Hematopoietic multipotent progenitor cell (in vitro differentiated cells): Measurements from ENCODE around the gene METTL26. TPM values are rescaled to one million over a fixed set of nuclear protein-coding genes. Genes with fewer than 3 reads are reported as not detected.
A peak's percentile ranks its signal among the peaks of the same experiment; 100 is the strongest.

ENCODE experiments used
- DNase-seq, 3 donors: peaks; one replicate each; pipeline ENCODE4 v3.0.0-alpha.2; 2011 to 2015; ENCODE audit warnings: low read depth in 2 of 3, low spot score in 2 of 3
- total RNA-seq: library from RNA; depleted of rRNA; stranded (reverse); fragments of >200 nt; gene quantifications from one replicate; pipeline ENCODE4 v1.2.3, GENCODE V29; 2012

METTL26 gene
- total RNA-seq, 1 donor, result 101 TPM

GRCh38 chr16:660459-661183, 24.5 kb upstream of the METTL26 start:
- peak in 2 of 3 donors; percentile 88 to 91 for DNase-seq

DNA sequence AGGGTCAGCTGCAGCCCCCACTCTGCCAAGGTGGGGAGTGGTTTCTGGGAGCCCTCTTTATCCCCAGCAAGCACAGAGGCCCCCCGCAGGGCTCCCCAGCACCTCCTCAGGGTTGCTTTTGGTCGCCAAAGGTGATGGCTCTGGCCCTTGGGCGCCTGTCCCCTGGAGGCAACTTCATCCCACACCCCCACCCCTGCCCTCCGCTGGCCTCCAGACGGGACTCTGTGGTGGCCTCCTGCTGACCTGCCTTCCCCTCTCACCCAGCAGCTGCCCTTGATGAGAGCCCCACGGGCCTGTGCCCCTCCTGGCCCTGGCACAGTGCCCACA, 24.0 kb upstream of the METTL26 start:
- no peak for DNase-seq

DNA sequence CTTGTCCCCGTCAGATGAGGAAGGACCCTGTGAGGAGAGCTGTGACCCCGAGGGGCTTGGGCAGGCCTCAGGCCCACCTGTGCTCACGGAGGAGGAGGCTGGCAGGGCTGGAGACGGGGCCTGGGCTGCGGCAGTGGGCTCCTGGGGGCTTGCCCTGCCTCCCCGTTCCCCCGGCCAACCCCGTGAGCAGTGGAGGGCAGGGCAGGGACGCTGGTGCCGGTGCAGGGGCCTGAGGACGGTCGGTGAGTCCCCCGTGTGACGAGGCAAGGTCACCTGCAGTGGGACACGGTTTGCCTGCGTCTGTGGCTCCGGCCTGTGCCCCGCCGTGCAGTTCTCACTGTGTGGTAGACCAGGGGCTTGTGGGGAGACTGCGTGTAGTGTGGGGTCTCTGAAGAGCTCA, 23.5 kb upstream of the METTL26 start:
- DNase-seq, result no peak

GRCh38 chr16:658679-659571, 22.8 kb upstream of the METTL26 start:
- no peak for DNase-seq

DNA sequence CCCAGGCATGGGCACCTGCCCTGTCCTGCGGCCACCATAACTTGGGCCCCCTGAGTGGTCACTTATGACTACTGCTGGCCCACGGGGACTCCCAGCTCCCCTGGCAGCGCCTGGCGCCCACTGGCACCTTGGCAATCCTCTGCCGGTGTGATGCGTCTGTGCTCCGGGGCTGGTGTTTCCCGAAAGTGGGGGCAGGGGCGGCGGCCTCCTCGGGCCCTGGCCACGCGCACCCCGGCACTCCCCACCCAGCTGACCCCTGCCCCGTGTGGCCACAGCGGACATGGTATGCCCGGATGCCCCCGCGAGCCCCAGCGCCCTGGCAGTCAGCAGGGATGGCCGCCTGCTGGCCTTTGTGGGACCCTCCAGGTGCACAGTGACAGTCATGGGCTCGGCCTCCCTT, 21.4 kb upstream of the METTL26 start:
- DNase-seq, result no peak

DNA sequence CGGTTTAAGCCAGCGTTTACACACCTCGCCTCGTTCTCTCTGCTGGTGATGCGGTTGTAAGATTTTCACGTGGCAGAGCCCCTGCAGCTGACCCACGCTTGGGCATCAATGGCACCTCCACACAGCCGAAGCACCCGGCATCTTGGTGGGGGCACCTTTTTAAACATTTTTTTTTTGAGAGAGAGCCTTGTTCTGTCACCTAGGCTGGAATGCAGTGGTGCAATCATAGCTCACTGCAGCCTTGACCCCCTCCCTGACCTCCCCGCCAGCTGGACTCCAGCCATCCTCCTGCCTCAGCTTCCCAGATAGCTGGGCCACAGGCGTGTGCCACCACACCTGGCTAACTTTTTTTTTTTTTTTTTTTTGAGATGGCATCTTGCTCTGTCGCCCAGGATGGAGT, 17.9 kb upstream of the METTL26 start:
- no peak for DNase-seq

GRCh38 chr16:652454-653305, 16.6 kb upstream of the METTL26 start:
- no peak for DNase-seq

- no peak for DNase-seq
These were observed 15.7 kb upstream of the METTL26 start for GRCh38 chr16:651844-652243.

DNA sequence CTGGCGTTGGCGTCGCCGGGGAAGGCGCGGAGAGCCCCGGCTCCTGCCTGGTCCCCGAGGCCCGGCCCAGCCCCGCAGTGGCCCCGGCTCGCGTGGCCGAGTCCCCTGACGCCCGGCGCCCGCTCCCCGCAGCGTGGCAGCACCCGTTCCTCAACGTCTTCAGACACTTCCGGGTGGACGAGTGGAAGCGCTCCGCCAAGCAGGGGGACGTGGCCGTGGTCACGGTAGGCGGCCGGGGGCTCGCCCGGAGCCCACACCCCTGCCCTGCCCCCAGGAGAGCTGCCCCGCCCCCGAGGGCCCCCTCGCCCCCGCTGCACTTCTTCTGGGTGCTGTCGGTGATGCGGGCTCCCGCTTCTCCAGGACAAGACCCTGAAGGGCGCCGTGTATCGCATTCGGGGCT, 13.5 kb upstream of the METTL26 start:
- no peak for DNase-seq

DNA sequence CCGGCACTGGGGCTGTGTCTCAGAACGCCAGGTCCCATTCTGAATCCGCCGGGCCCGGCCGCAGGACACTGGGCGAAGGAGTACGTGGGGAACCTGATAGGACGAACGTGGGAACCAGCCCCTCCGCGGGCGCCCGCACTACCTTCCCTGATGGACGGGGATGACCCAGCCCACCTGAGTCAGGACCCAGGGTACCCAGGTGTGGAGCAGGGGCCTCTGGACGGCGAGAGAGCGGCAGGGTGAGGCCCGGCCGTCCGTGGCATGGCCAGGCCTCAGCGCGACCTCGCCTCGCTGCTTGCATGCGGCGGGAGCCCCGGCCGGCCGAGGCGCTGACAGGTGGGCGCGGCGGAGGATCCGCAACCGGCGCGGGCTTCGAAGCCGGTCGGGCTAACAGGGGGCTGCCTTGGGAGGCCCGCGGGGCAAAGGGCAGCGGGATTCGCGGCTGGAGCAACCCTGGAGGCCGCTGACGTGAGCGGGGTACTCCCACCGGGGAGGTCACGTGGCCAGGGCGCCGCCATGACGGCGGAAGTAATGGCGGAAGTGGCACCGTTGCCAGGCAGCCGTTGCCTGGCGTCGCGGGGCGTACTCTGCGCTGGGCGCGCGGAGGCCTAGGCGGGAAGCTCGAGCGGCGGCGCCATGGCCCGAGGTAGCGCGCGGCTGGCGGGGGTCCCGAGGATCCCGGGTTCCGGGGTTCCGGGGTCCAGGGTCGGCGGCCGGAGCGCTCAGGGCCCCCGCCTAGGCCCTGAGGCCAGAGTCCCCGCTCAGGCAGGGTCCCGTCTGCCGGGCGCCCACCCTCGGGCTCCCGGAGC, 12.9 kb upstream of the METTL26 start, which contains the start of gene WDR90:
TSS of gene WDR90 (plus strand) at position 585 of the 809 bp plus-strand sequence. CDS start at position 637, 52 bp downstream.
- DNase-seq, result peak; percentile 80 to 93 (median 89)

GRCh38 chr16:648071-648780, 12.1 kb upstream of the METTL26 start:
- peak in 1 of 3 donors; percentile 52 for DNase-seq

DNA sequence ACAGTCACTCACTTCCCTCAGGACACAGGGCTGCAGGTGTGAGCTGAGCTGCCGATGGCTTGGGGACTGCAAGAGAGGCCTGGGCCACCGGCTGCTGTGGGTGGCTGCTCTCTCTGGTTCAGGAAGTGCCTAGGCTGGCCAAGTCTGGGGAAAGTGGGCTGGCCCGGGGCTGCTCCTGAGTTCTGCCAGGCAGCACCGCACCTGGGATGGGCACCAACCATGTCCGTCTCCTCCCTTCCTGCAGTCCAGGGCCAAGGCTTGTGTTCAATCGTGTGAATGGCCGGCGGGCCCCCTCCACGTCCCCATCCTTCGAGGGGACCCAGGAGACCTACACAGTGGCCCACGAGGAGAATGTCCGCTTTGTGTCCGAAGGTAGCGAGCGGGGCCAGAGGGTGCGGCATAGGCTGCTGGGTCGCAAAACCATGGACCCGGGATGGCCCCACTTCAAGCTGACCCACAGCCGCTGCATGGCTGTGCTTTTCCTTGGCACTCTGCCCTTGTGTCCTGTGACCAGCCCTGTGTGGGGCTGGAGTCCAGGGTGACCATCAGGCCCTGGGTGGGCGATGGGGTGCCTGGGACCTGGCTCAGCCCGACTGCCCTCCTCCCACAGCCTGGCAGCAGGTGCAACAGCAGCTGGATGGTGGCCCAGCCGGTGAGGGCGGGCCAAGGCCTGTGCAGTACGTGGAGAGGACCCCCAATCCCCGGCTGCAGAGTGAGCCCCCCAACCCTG, 11.2 kb upstream of the METTL26 start:
- DNase-seq, result no peak

DNA sequence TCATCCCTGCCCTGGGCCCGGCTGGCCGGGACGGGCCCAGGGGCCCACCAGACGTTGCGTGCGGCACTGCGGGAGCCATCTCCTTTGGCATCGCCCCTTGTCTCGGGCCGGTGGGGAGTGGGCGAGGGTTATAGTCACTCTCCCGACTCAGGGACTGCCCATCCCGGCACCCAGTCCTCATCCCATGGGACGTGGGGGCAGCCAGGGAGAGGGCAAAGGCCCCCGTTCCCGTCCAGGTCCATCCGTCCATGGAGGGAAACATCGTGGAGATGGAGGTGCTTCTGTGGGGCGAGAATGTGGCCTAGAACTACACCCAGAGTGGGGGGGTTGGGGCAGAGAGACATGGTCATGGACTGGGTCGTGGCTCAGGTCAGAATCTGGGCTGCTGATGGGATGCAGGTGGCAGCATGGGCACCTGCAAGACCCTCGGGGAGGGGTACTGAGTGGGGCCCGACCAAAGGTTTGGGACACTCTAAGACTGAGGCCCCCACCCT, 10.6 kb upstream of the METTL26 start:
- DNase-seq, result no peak

DNA sequence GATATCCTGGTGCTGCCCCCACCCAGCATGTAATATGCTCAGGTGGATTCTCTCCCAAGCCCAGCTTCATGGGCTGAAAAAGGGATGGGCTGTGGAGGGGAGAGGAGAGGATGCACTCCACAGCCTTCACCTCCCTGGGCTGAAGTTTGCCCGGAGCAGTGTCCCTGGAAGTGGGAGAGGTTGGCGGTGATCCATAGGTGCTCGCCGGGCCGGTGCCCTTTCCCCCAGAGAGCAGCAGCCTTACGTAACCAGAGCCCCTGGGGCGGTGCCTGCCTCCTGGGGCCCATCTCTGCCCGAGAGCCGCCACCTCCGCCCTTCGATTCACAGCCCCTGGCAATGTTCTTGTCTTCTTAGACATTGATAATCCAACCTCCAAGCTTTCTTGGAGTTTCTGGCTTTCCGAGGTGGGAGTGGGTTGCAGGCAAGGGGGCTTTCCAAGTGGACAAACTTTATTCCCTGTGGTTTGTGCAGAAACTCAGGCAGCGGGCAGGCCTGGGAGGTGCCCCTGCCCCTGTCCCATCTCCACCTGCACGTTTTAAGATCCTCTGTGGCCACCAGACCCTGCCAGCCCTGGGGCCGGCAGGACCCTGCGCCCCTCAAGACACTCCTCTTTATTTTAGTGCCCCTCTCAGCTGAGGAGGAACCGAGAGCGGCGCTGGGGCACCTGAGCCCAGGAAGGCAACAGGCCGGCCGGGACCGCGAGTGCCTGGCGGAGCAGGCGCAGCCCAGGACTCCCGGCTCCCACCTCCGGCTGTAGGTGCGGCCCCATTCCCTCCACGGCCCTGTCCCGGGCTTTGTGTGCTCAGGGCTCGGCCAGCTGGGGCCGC, 10.0 kb upstream of the METTL26 start:
- no peak for DNase-seq

DNA sequence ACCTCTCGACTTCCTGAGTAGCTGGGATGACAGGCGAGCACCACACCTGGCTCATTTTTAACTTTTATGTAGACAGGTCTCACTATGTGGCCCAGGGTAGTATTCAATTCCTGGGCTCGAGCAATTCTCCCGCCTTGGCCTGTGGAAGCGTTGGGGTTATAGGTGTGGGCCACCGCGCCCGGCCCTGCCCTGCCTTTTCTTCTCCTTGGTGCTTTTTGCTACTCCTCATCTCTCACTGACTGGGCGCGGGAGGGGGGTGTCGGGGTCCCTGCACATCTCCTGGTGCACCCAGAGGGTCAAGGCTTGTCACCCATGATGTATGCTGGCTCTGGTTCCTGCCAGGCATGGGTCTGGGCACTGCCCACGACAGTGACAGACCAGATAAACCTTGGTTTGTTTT, 8.5 kb upstream of the METTL26 start:
- DNase-seq, result no peak

- DNase-seq, result no peak
These were observed 6.9 kb upstream of the METTL26 start for GRCh38 chr16:643050-643368.

- peak in 1 of 3 donors; percentile 13 for DNase-seq
These were observed 6.3 kb upstream of the METTL26 start for GRCh38 chr16:642189-643049.
